SK-N-DZ (cell line): ENCODE results near the gene BABAM2.
A peak's percentile ranks its signal among the peaks of the same experiment; 100 is the strongest.

Experiments
- DNase-seq: peaks from one replicate; pipeline ENCODE4 v3.0.0-alpha.2; 2015; ENCODE audit warnings: low spot score
- small RNA-seq, 2 experiments: library from RNA; depleted of rRNA; stranded (forward); fragments of <200 nt; gene quantifications; one replicate each; pipeline ENCODE3, GENCODE V24; 2014

BABAM2 gene

GRCh38 chr2:28374331-28374730 is 483.8 kb downstream of the BABAM2 start:
- DNase-seq: no peak

GRCh38 chr2:28375236-28375635 is 484.7 kb downstream of the BABAM2 start:
- DNase-seq: no peak

GRCh38 chr2:28375742-28376631 is 485.5 kb downstream of the BABAM2 start:
- no peak for DNase-seq

GRCh38 chr2:28377195-28377816 is 486.8 kb downstream of the BABAM2 start:
- DNase-seq: no peak

GRCh38 chr2:28377984-28378678 is 487.6 kb downstream of the BABAM2 start:
- no peak for DNase-seq

- DNase-seq: no peak
These were observed 488.4 kb downstream of the BABAM2 start for GRCh38 chr2:28378679-28379584.

GRCh38 chr2:28380219-28380618 is 489.7 kb downstream of the BABAM2 start:
- DNase-seq: no peak

- no peak for DNase-seq
These were observed 491.0 kb downstream of the BABAM2 start for GRCh38 chr2:28381225-28382180.

- peak; percentile 38 for DNase-seq
These were observed 492.2 kb downstream of the BABAM2 start for GRCh38 chr2:28382755-28383154.

- DNase-seq: no peak
These were observed 496.8 kb downstream of the BABAM2 start for GRCh38 chr2:28387082-28387960.

Small RNA genes within 50 kb of the gene (small RNA-seq; reads per million reads assigned to genes)
- gene MIR4263: 0 reads per million in 2 experiments
- 0 reads per million in 2 experiments for gene RF02271
